Activated gamma-delta T cell (primary cell): ENCODE data around the gene SLC38A9.

Experiments used
- DNase-seq: peaks from one replicate; lab custom pipeline; 2025; lab: John Stamatoyannopoulos, UW

SLC38A9 gene

GRCh38 chr5:55578771-55579170 lies 133.4 kb downstream of the SLC38A9 start:
- no peak for DNase-seq

- DNase-seq, result no peak
Measured at GRCh38 chr5:55577353-55578060, 134.6 kb downstream of the SLC38A9 start.

- DNase-seq, result no peak
Measured at GRCh38 chr5:55576661-55577060, 135.5 kb downstream of the SLC38A9 start.
